H1 (cell line): ENCODE results near the gene TWIST2. TPM values are rescaled to one million over a fixed set of nuclear protein-coding genes. Genes with fewer than 3 reads are reported as not detected.

Experiments used
- CTCF ChIA-PET: fragments of 300-600 bp; sonication (Branson Sonifier 250); formaldehyde crosslinking; loops from one replicate; lab custom pipeline; 2021; ENCODE audit not compliant: partially characterized antibody; lab: Charles Lee
- POLR2A ChIA-PET: fragments of 300-600 bp; sonication (Branson Sonifier 250); formaldehyde crosslinking; loops from one replicate; lab custom pipeline; 2021; ENCODE audit warnings: inconsistent platforms; ENCODE audit not compliant: partially characterized antibody; lab: Charles Lee
- DNase-seq, 2 experiments: peaks; one replicate each; pipeline versions ENCODE4 v3.0.0 to v3.0.0-alpha.2; 2010 to 2022; ENCODE audit warnings: low spot score in 2 of 2, low read depth in 1 of 2, mixed read lengths in 1 of 2
- FAIRE-seq: peaks from 2 replicates; lab custom pipeline; 2011; peaks lifted over from hg19 to GRCh38; lab: Jason Lieb, UNC
- H2AFZ ChIP-seq: 2 replicates; pipeline ENCODE4 v1.8.1; 2012; ENCODE audit warnings: low read length, inconsistent platforms
- H2AK5ac ChIP-seq: 2 replicates; pipeline ENCODE4 v1.6.1; 2013; ENCODE audit warnings: low read depth, low read length
- H2BK120ac ChIP-seq: replicated peaks from 2 replicates; pipeline ENCODE3; 2013; ENCODE audit warnings: low read depth, low read length, inconsistent platforms
- H2BK12ac ChIP-seq: 2 replicates; pipeline ENCODE4 v1.6.1; 2013; ENCODE audit warnings: low read depth, low read length
- H2BK15ac ChIP-seq: 2 replicates; pipeline ENCODE4 v1.6.1; 2013; ENCODE audit warnings: low read length
- H2BK20ac ChIP-seq: 2 replicates; pipeline ENCODE4 v1.6.1; 2013; ENCODE audit warnings: low read length
- H2BK5ac ChIP-seq: 2 replicates; pipeline ENCODE4 v1.6.1; 2013; ENCODE audit warnings: low read depth, low read length
- H3K14ac ChIP-seq: 2 replicates; pipeline ENCODE4 v1.6.1; 2013; ENCODE audit warnings: inconsistent platforms; ENCODE audit not compliant: insufficient read length
- H3K18ac ChIP-seq: 2 replicates; pipeline ENCODE4 v1.6.1; 2013; ENCODE audit warnings: low read length; ENCODE audit errors: extremely low read depth
- H3K23ac ChIP-seq: 2 replicates; pipeline ENCODE4 v1.6.1; 2013; ENCODE audit warnings: inconsistent platforms; ENCODE audit not compliant: insufficient read length
- H3K23me2 ChIP-seq: 2 replicates; pipeline ENCODE4 v1.6.1; 2013; ENCODE audit warnings: low read depth, low read length
- H3K27ac ChIP-seq: 2 replicates; pipeline ENCODE4 v1.6.1; 2011; ENCODE audit warnings: low read depth, low read length, inconsistent platforms
- H3K27me3 ChIP-seq, 4 experiments: replicated peaks in 1 of 4; 1 replicate in 1 of 4; 2 replicates in 3 of 4; pipeline versions ENCODE4 v1.6.1 to v1.8.1; 2011 to 2013; ENCODE audit warnings: low read length in 3 of 4, mild to moderate bottlenecking in 3 of 4, inconsistent platforms in 2 of 4, mixed read lengths in 2 of 4, moderate library complexity in 1 of 4; ENCODE audit not compliant: control insufficient read depth in 3 of 4, insufficient read depth in 3 of 4; ENCODE audit errors: extremely low read depth in 1 of 4
- H3K36me3 ChIP-seq, 4 experiments: 2 replicates each; pipeline versions ENCODE4 v1.6.1 to v1.8.1; 2011 to 2013; ENCODE audit warnings: mild to moderate bottlenecking in 4 of 4, low read length in 3 of 4, moderate library complexity in 2 of 4, control low read depth in 1 of 4, inconsistent platforms in 1 of 4; ENCODE audit not compliant: insufficient read depth in 4 of 4, control insufficient read depth in 2 of 4
- H3K4ac ChIP-seq: replicated peaks from 2 replicates; pipeline ENCODE3; 2013; ENCODE audit warnings: low read length, low read depth, mixed read lengths, inconsistent platforms; ENCODE audit not compliant: insufficient read length
- H3K4me1 ChIP-seq, 4 experiments: replicated peaks in 1 of 4; 1 replicate in 1 of 4; 2 replicates in 3 of 4; pipeline versions ENCODE4 v1.6.1 to v1.8.1; 2011 to 2013; ENCODE audit warnings: low read length in 3 of 4, inconsistent platforms in 2 of 4, mixed read lengths in 1 of 4; ENCODE audit not compliant: insufficient read depth in 4 of 4, control insufficient read depth in 3 of 4
- H3K4me2 ChIP-seq, 2 experiments: 2 replicates each; pipeline versions ENCODE4 v1.6.1 to v1.8.1; 2011 to 2013; ENCODE audit warnings: low read depth in 2 of 2, low read length in 2 of 2, control low read depth in 1 of 2, inconsistent platforms in 1 of 2, mild to moderate bottlenecking in 1 of 2; ENCODE audit not compliant: insufficient read depth in 1 of 2
- H3K4me3 ChIP-seq, 4 experiments: fragments of 200-600, 300-600 bp in 1 of 4; sonication (generic), shearing (Covaris generic), sonication (Bioruptor Twin) in 1 of 4; 2 replicates each; pipeline versions ENCODE4 v1.5.1 to v1.8.1; 2011 to 2016; ENCODE audit warnings: low read length in 4 of 4, low read depth in 3 of 4, control low read depth in 2 of 4, inconsistent platforms in 2 of 4, mild to moderate bottlenecking in 2 of 4, mixed read lengths in 1 of 4, moderate library complexity in 1 of 4; ENCODE audit not compliant: insufficient read depth in 2 of 4; ENCODE audit errors: extremely low read depth in 1 of 4
- H3K56ac ChIP-seq: replicated peaks from 2 replicates; pipeline ENCODE3; 2013; ENCODE audit warnings: low read depth, mild to moderate bottlenecking, mixed read lengths, low read length, inconsistent platforms; ENCODE audit not compliant: insufficient read length
- H3K79me1 ChIP-seq: 2 replicates; pipeline ENCODE4 v1.6.1; 2013; ENCODE audit warnings: low read depth, low read length, control low read depth
- H3K79me2 ChIP-seq, 2 experiments: 2 replicates each; pipeline versions ENCODE4 v1.6.1 to v1.8.1; 2012 to 2013; ENCODE audit warnings: low read length in 2 of 2, mild to moderate bottlenecking in 2 of 2, inconsistent platforms in 1 of 2; ENCODE audit not compliant: insufficient read depth in 2 of 2, control insufficient read depth in 1 of 2
- H3K9ac ChIP-seq, 4 experiments: replicated peaks in 1 of 4; 1 replicate in 1 of 4; 2 replicates in 3 of 4; pipeline versions ENCODE4 v1.6.1 to v1.8.1; 2011 to 2013; ENCODE audit warnings: low read depth in 3 of 4, low read length in 3 of 4, control low read depth in 2 of 4, mild to moderate bottlenecking in 2 of 4, moderate library complexity in 2 of 4, inconsistent platforms in 1 of 4; ENCODE audit errors: extremely low read depth in 1 of 4
- H3K9me3 ChIP-seq, 2 experiments: 2 replicates each; pipeline versions ENCODE4 v1.6.1 to v1.8.1; 2012 to 2013; ENCODE audit warnings: mild to moderate bottlenecking in 2 of 2, moderate library complexity in 2 of 2, control low read depth in 1 of 2, inconsistent platforms in 1 of 2, low read depth in 1 of 2, low read length in 1 of 2, mixed read lengths in 1 of 2; ENCODE audit not compliant: insufficient read depth in 2 of 2
- H4K20me1 ChIP-seq, 2 experiments: replicated peaks in 1 of 2; 2 replicates each; pipeline versions ENCODE3 to v1.8.1; 2011 to 2013; ENCODE audit warnings: inconsistent platforms in 2 of 2, low read length in 2 of 2, mild to moderate bottlenecking in 1 of 2; ENCODE audit not compliant: insufficient read depth in 2 of 2, control insufficient read depth in 1 of 2
- H4K5ac ChIP-seq: 2 replicates; pipeline ENCODE4 v1.6.1; 2013; ENCODE audit warnings: low read length, low read depth, mixed read lengths, inconsistent platforms; ENCODE audit not compliant: insufficient read length
- H4K8ac ChIP-seq: 2 replicates; pipeline ENCODE4 v1.8.0; 2013; ENCODE audit warnings: mild to moderate bottlenecking, moderate library complexity, low read length, inconsistent platforms; ENCODE audit not compliant: insufficient read depth; ENCODE audit errors: extremely low read depth
- H4K91ac ChIP-seq: replicated peaks from 2 replicates; pipeline ENCODE3; 2013; ENCODE audit warnings: low read length, mixed read lengths, inconsistent platforms; ENCODE audit not compliant: insufficient read length
- BACH1 ChIP-seq: IDR thresholded peaks from 2 replicates; pipeline ENCODE4 v1.6.1; 2012; ENCODE audit warnings: low read length, improper control_type of control experiment
- FOSL1 ChIP-seq: IDR thresholded peaks from 2 replicates; pipeline ENCODE4 v1.6.1; 2011; ENCODE audit warnings: mild to moderate bottlenecking, low read depth, low read length, moderate library complexity; ENCODE audit not compliant: insufficient read depth
- GABPA ChIP-seq: IDR thresholded peaks from 2 replicates; pipeline ENCODE4 v1.6.1; 2011; ENCODE audit warnings: mild to moderate bottlenecking, low read length, moderate library complexity, borderline replicate concordance; ENCODE audit not compliant: insufficient read depth
- GTF2F1 ChIP-seq: IDR thresholded peaks from 2 replicates; pipeline ENCODE4 v1.6.1; 2012; ENCODE audit warnings: low read depth, low read length, improper control_type of control experiment, borderline replicate concordance
- HDAC2 ChIP-seq, 2 experiments: fragments of 300-600 bp in 1 of 2; sonication (generic) in 1 of 2; IDR thresholded peaks; 2 replicates each; pipeline ENCODE4 v1.6.1; 2011 to 2012; ENCODE audit warnings: low read depth in 2 of 2, low read length in 2 of 2, mild to moderate bottlenecking in 2 of 2, moderate library complexity in 2 of 2, borderline replicate concordance in 1 of 2, inconsistent platforms in 1 of 2
- NANOG ChIP-seq: IDR thresholded peaks from 2 replicates; pipeline ENCODE4 v1.6.1; 2011; ENCODE audit warnings: low read length, low read depth, mild to moderate bottlenecking, inconsistent platforms; ENCODE audit not compliant: insufficient read depth, poor library complexity, severe bottlenecking
- PHF8 ChIP-seq: fragments of 200-600 bp; sonication (generic); conservative IDR thresholded peaks from 2 replicates; pipeline ENCODE4 v1.7.1; 2012; ENCODE audit warnings: low read depth, mild to moderate bottlenecking, inconsistent platforms, low read length, moderate library complexity
- SP4 ChIP-seq: IDR thresholded peaks from 2 replicates; pipeline ENCODE4 v1.6.1; 2012; ENCODE audit warnings: low read length, inconsistent platforms
- TBP ChIP-seq: IDR thresholded peaks from 2 replicates; pipeline ENCODE4 v1.6.1; 2011; ENCODE audit warnings: low read depth, low read length, improper control_type of control experiment
- TCF12 ChIP-seq: IDR thresholded peaks from 2 replicates; pipeline ENCODE4 v1.6.1; 2011; ENCODE audit warnings: low read depth, mild to moderate bottlenecking, low read length
- TEAD4 ChIP-seq: IDR thresholded peaks from 2 replicates; pipeline ENCODE4 v1.6.1; 2012; ENCODE audit warnings: low read depth, low read length, inconsistent platforms, mixed read lengths
- WGBS, 2 experiments: shearing (Covaris generic) in 1 of 2; methylation state at CpG; one replicate each; pipeline versions ENCODE4 v1.1.6 to v1.1.7; 2013 to 2015; ENCODE audit warnings: low lambda C conversion rate in 2 of 2, mixed read lengths in 2 of 2, inconsistent platforms in 1 of 2, low coverage in 1 of 2, missing lambda C conversion rate in 1 of 2; ENCODE audit not compliant: insufficient replicate concordance in 2 of 2, insufficient coverage in 1 of 2, insufficient read length in 1 of 2; ENCODE audit errors: extremely low coverage in 1 of 2, missing lambda C conversion rate in 1 of 2; 5-methylcytosine and 5-hydroxymethylcytosine counted together
- polyA plus RNA-seq, 7 experiments: library from polyadenylated mRNA; depleted of rRNA in 3 of 7; stranded (reverse) in 5 of 7; unstranded in 2 of 7; fragments of >200 nt in 5 of 7; fragments of 200-250 nt in 2 of 7; gene quantifications; 1 replicate in 5 of 7; 2 replicates in 1 of 7; 4 replicates in 1 of 7; pipeline versions ENCODE4 v1.2.1 to v1.2.3, GENCODE V29; 2011 to 2013; ENCODE audit warnings: missing spikeins in 2 of 7, mixed read lengths in 2 of 7
- total RNA-seq: library from RNA; stranded (reverse); fragmentation: NEBNext Ultra II Directional; extraction: Animal tissue kit (Norgen Biotek cat#: 25700); gene quantifications from 2 replicates; pipeline ENCODE4 v1.2.1, GENCODE V29; 2021
- TF ChIP-seq, protein P1 (sequence below): IDR thresholded peaks from 2 replicates; pipeline ENCODE4 v1.6.1; 2012; ENCODE audit warnings: inconsistent platforms

TWIST2 gene
- total and polyA plus RNA-seq, 2 of the 8 experiments (the other 6 are each of a cell fraction or from before 2014, with no cell fraction given): 2.6 to 4.3 TPM

DNA sequence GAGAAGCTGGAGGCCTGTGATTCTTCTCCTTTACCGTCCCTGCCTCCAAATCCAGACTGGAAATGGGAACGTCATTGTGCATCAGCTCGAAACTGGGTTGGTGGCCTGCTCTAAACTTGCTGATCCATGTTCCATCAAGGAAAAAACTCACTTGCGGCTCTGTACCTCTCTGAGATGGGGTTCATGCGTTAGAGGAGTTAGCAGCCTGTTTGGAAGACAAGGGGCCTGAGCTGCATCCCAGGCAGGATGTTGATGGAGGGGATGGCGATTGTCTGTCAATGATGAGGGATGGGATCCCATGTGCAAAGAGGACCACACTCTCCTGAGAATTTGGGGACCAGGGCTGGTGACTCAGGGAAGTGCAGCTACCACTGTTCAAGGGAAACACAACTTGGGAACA lies 26.0 kb downstream of the TWIST2 start:
- Histone ChIP-seq H2AFZ (no peak overlapping the region), H4K20me1 (peaks cover 0 to 1% of the 10 kb centered on the region in 2 experiments), H3K23ac (no peak overlapping the region), H3K9ac (no peak overlapping the region), H3K4me3 (no peak overlapping the region), H2BK20ac (no peak overlapping the region), H3K9me3 (no peaks in the 10 kb centered on the region), H3K79me2 (no peaks in the 10 kb centered on the region), H3K18ac (no peak overlapping the region), H2BK120ac (no peak overlapping the region), H4K8ac (no peak overlapping the region), H4K91ac (no peak overlapping the region), H3K23me2 (peaks cover 5% of the 10 kb centered on the region; the same call in 1 of the 2 replicates), H3K36me3 (no peaks in the 10 kb centered on the region), H3K4me2 (no peak overlapping the region), H3K27ac (no peak overlapping the region), H3K14ac (no peak overlapping the region), H3K79me1 (no peaks in the 10 kb centered on the region), H2BK15ac (no peak overlapping the region), H2BK5ac (no peak overlapping the region), H2BK12ac (no peak overlapping the region)
- WGBS, 2 experiments: 90% methylated on average over 6 of the region's 6 CpGs; no CpG with 5 or more reads in 1 of the 2 experiments
- POLR2A ChIA-PET: no interaction called here
- DNase-seq: no peak
- TF ChIP-seq HDAC2 (IDR thresholded peaks at IDR 0.05; ENCODE audit: borderline replicate concordance in 1 of 2, low read depth in 2 of 2, low read length in 2 of 2) (no peak), SP4 (no peak), FOSL1 (no peak), PHF8 (no peak), BACH1 (no peak), TCF12 (no peak), NANOG (no peak), TBP (no peak), GABPA (no peak), TEAD4 (no peak), GTF2F1 (no peak)
- TF ChIP-seq, protein P1, sequence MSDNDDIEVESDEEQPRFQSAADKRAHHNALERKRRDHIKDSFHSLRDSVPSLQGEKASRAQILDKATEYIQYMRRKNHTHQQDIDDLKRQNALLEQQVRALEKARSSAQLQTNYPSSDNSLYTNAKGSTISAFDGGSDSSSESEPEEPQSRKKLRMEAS: no peak
- TF ChIP-seq, all 59 proteins: peak for 0
- Histone ChIP-seq H2AK5ac (no peak overlapping the region), H4K5ac (no peak overlapping the region), H3K27me3 (no peaks in the 10 kb centered on the region), H3K56ac (no peak overlapping the region), H3K4me1 (no peaks in the 10 kb centered on the region), H3K4ac (no peak overlapping the region)
- no peak for FAIRE-seq
- CTCF ChIA-PET: no interaction called here
